ENCODE measurements around the gene AREL1.
"Not testable (repeated sequence)": the region's sequence is repeated elsewhere in the genome, so short reads cannot be mapped to it uniquely, and the experiment has no call there.

Gene AREL1

GRCh38 chr14:74712499-74713394 is at the start of gene AREL1, which contains the start of gene FCF1:
TSS of gene AREL1 (minus strand) at chr14:74713080. CDS start at chr14:74685615, 27,465 bp downstream.
TSS of gene FCF1 (plus strand) at chr14:74713144. CDS start at chr14:74713198, 54 bp downstream.
- no peak for DNase-seq

GRCh38 chr14:74758505-74758904 is 45.6 kb upstream of the AREL1 start:
- not testable (repeated sequence) for DNase-seq

- no peak for DNase-seq
These were observed 43.4 kb upstream of the AREL1 start for GRCh38 chr14:74756326-74756725.

GRCh38 chr14:74754899-74755298 is 42.0 kb upstream of the AREL1 start:
- no peak for DNase-seq

GRCh38 chr14:74754157-74754556 is 41.3 kb upstream of the AREL1 start:
- DNase-seq = no peak

GRCh38 chr14:74747237-74747636 is 34.4 kb upstream of the AREL1 start:
- no peak for DNase-seq

GRCh38 chr14:74739293-74740030 is 26.6 kb upstream of the AREL1 start:
- DNase-seq = no peak

- no peak for DNase-seq
These were observed 25.0 kb upstream of the AREL1 start for GRCh38 chr14:74737753-74738325.

- no peak for DNase-seq
These were observed 22.2 kb upstream of the AREL1 start for GRCh38 chr14:74735125-74735524.

- no peak for DNase-seq
These were observed 20.3 kb upstream of the AREL1 start for GRCh38 chr14:74733221-74733620.

- DNase-seq = no peak
These were observed 19.5 kb upstream of the AREL1 start for GRCh38 chr14:74732387-74732786.

- DNase-seq = no peak
These were observed 10.3 kb upstream of the AREL1 start for GRCh38 chr14:74723134-74723533.

GRCh38 chr14:74720526-74720925 is 7.6 kb upstream of the AREL1 start:
- DNase-seq = no peak

- no peak for DNase-seq
These were observed 485 bp upstream of the AREL1 start for GRCh38 chr14:74713395-74713735.

GRCh38 chr14:74711651-74712050 is 1.2 kb downstream of the AREL1 start:
- no peak for DNase-seq

GRCh38 chr14:74710480-74710879 is 2.4 kb downstream of the AREL1 start:
- no peak for DNase-seq

GRCh38 chr14:74705613-74706500 is 7.0 kb downstream of the AREL1 start:
- no peak for DNase-seq

GRCh38 chr14:74704656-74705055 is 8.2 kb downstream of the AREL1 start:
- no peak for DNase-seq

GRCh38 chr14:74703043-74703442 is 9.8 kb downstream of the AREL1 start:
- DNase-seq = no peak

- DNase-seq = no peak
These were observed 10.6 kb downstream of the AREL1 start for GRCh38 chr14:74702293-74702692.

- DNase-seq = no peak
These were observed 14.4 kb downstream of the AREL1 start for GRCh38 chr14:74698465-74698864.

GRCh38 chr14:74697976-74698375 is 14.9 kb downstream of the AREL1 start:
- no peak for DNase-seq

- no peak for DNase-seq
These were observed 15.3 kb downstream of the AREL1 start for GRCh38 chr14:74697543-74697942.

Data from NCI-H2107 (cell line).